Esophagus squamous epithelium (tissue), 5 donors: ENCODE measurements around the gene TMEM132E. TPM values are rescaled to one million over a fixed set of nuclear protein-coding genes. Genes with fewer than 3 reads are reported as not detected.

Experiments
- DNase-seq: peaks from one replicate; lab custom pipeline; 2025; lab: John Stamatoyannopoulos, UW
- H3K27ac ChIP-seq, 4 donors: fragments of 200-600 bp; sonication (generic); one replicate each; pipeline ENCODE4 v1.5.1; 2016 to 2019; ENCODE audit warnings: mild to moderate bottlenecking in 1 of 4
- H3K27me3 ChIP-seq, 4 donors: fragments of 200-600 bp; sonication (generic); 1 replicate in 3 of 4; 2 replicates in 1 of 4; pipeline versions ENCODE4 v1.5.1 to v1.6.0; 2017 to 2021; ENCODE audit warnings: antibody characterized with exemption in 1 of 4
- H3K36me3 ChIP-seq, 3 donors: fragments of 200-600 bp; sonication (generic); one replicate each; pipeline ENCODE4 v1.5.1; 2016 to 2019
- H3K4me1 ChIP-seq, 3 donors: fragments of 200-600 bp; sonication (generic); one replicate each; pipeline ENCODE4 v1.5.1; 2017 to 2019
- H3K4me3 ChIP-seq, 4 donors: fragments of 200-600 bp; sonication (generic); 1 replicate in 3 of 4; 2 replicates in 1 of 4; pipeline ENCODE4 v1.5.1; 2016 to 2019; ENCODE audit warnings: mild to moderate bottlenecking in 2 of 4, moderate library complexity in 1 of 4
- H3K9me3 ChIP-seq, 3 donors: fragments of 200-600 bp; sonication (generic); one replicate each; pipeline ENCODE4 v1.5.1; 2016 to 2019
- CTCF ChIP-seq, 6 experiments: fragments of 450-650 bp in 4 of 6; fragments of 200-600 bp in 2 of 6; sonication (generic) in 2 of 6; IDR thresholded peaks; one replicate each; pipeline ENCODE4 v1.5.1; 2016 to 2019; ENCODE audit warnings: antibody characterized with exemption in 6 of 6, mild to moderate bottlenecking in 4 of 6, moderate library complexity in 4 of 6
- POLR2A ChIP-seq, 4 donors: fragments of 450-650 bp; IDR thresholded peaks; one replicate each; pipeline ENCODE4 v1.6.1; 2017; ENCODE audit warnings: antibody characterized with exemption in 4 of 4, mild to moderate bottlenecking in 4 of 4, moderate library complexity in 3 of 4
- WGBS, 2 donors: methylation state at CpG; one replicate each; pipeline ENCODE4 v1.1.5; 2018; 5-methylcytosine and 5-hydroxymethylcytosine counted together
- intact Hi-C: fragments of 100-400 bp; cut with DNase I; formaldehyde crosslinking; loops from one replicate; pipeline ENCODE4 v1.15.0; 2022
- total RNA-seq, 4 donors: library from RNA; depleted of rRNA; stranded (reverse); fragments of >200 nt; gene quantifications; one replicate each; pipeline ENCODE4 v1.1.0, GENCODE V29; 2016
- donor health status: DM: yes; HTN: yes; CAD: no.

The TMEM132E gene
- total RNA-seq, result under 1 TPM in 1 of 4 donors, not detected in 3; 0.19 TPM

- H3K27ac ChIP-seq, result no peak within 1 kb of the TSS
- no peak for DNase-seq
- no peaks in the 10 kb centered on the region for H3K9me3 ChIP-seq
- peaks cover 27 to 40% (median 30%) of the 10 kb centered on the region in 3 donors for H3K4me1 ChIP-seq
- H3K27me3 ChIP-seq, result peaks cover 15 to 100% (median 39%) of the 10 kb centered on the region in 4 donors
- no peak for TF ChIP-seq POLR2A (IDR thresholded peaks at IDR 0.05)
- no peak for TF ChIP-seq CTCF (IDR thresholded peaks at IDR 0.05)
- intact Hi-C loops, result no loop called here
- 1% methylated on average over 25 to 46 of the region's 101 CpGs for WGBS, 2 donors
- H3K4me3 ChIP-seq, result peak within 1 kb of the TSS; percentile 24 to 70 (median 46)
- H3K36me3 ChIP-seq, result no peaks in the 10 kb centered on the region
These were observed at the start of gene TMEM132E for GRCh38 chr17:34579017-34579946. Gene TMEM132E (plus strand): TSS chr17:34579582. CDS start chr17:34581077, 1,495 bp downstream.

GRCh38 chr17:34530918-34531317 is 48.5 kb upstream of the TMEM132E start:
- Histone ChIP-seq H3K27me3 (peaks cover 0 to 70% (median 0%) of the 10 kb centered on the region in 4 donors), H3K36me3 (no peaks in the 10 kb centered on the region), H3K9me3 (no peaks in the 10 kb centered on the region), H3K4me1 (peaks cover 0 to 5% (median 0%) of the 10 kb centered on the region in 3 donors), H3K4me3 (no peak overlapping the region), H3K27ac (no peak overlapping the region)
- intact Hi-C loops, result no loop called here
- no peak for TF ChIP-seq CTCF (IDR thresholded peaks at IDR 0.05)
- TF ChIP-seq POLR2A (IDR thresholded peaks at IDR 0.05), result no peak
- no peak for DNase-seq
- WGBS, 2 donors, result 10 to 19% methylated on average over 3 of the region's 3 CpGs

GRCh38 chr17:34532281-34533065 is 46.9 kb upstream of the TMEM132E start:
- intact Hi-C loops, result no loop called here
- TF ChIP-seq CTCF (IDR thresholded peaks at IDR 0.05) (no peak), POLR2A (IDR thresholded peaks at IDR 0.05) (no peak)
- H3K4me1 ChIP-seq, result peaks cover 0 to 5% (median 0%) of the 10 kb centered on the region in 3 donors
- no peak overlapping the region for H3K27ac ChIP-seq
- no peak overlapping the region for H3K4me3 ChIP-seq
- H3K27me3 ChIP-seq, result peaks cover 0 to 63% (median 0%) of the 10 kb centered on the region in 4 donors
- no peaks in the 10 kb centered on the region for H3K9me3 ChIP-seq
- 22 to 36% methylated on average over 6 of the region's 6 CpGs for WGBS, 2 donors
- no peaks in the 10 kb centered on the region for H3K36me3 ChIP-seq
- no peak for DNase-seq

- 40 to 56% methylated on average over 4 to 5 of the region's 6 CpGs for WGBS, 2 donors
- peak overlapping the region in 1 of 4 donors; percentile 39 for H3K27ac ChIP-seq
These were observed 45.4 kb upstream of the TMEM132E start for GRCh38 chr17:34533806-34534527.

More at GRCh38 chr17:34533806-34534527, 45.4 kb upstream of the TMEM132E start:
- no peak overlapping the region for H3K4me3 ChIP-seq
- intact Hi-C loops, result no loop called here
- no peak for DNase-seq
- H3K27me3 ChIP-seq, result peaks cover 0 to 50% (median 0%) of the 10 kb centered on the region in 4 donors
- TF ChIP-seq POLR2A (IDR thresholded peaks at IDR 0.05) (no peak), CTCF (IDR thresholded peaks at IDR 0.05) (no peak)
- H3K4me1 ChIP-seq, result peaks cover 0 to 5% (median 0%) of the 10 kb centered on the region in 3 donors
- no peaks in the 10 kb centered on the region for H3K9me3 ChIP-seq
- H3K36me3 ChIP-seq, result no peaks in the 10 kb centered on the region
